Muscle of leg (tissue), 11 donors: ENCODE results near the gene DAP3. TPM values are rescaled to one million over a fixed set of nuclear protein-coding genes. Genes with fewer than 3 reads are reported as not detected.
A peak's percentile ranks its signal among the peaks of the same experiment; 100 is the strongest.
"Not testable (repeated sequence)": the region's sequence is repeated elsewhere in the genome, so short reads cannot be mapped to it uniquely, and the experiment has no call there.

ENCODE experiments used
- DNase-seq: peaks from one replicate; pipeline ENCODE4 v3.0.0; 2013
- H3K27ac ChIP-seq: one replicate; pipeline ENCODE4 v1.5.1; 2013; ENCODE audit warnings: mild to moderate bottlenecking, low read length, control low read depth
- H3K27me3 ChIP-seq: one replicate; pipeline ENCODE4 v1.6.1; 2013; ENCODE audit warnings: low read length; ENCODE audit not compliant: control insufficient read depth, insufficient read depth
- H3K36me3 ChIP-seq: one replicate; pipeline ENCODE4 v1.6.1; 2013; ENCODE audit warnings: low read length; ENCODE audit not compliant: control insufficient read depth, insufficient read depth
- H3K4me1 ChIP-seq: one replicate; pipeline ENCODE4 v1.6.1; 2013; ENCODE audit warnings: low read length; ENCODE audit not compliant: control insufficient read depth, insufficient read depth
- H3K4me3 ChIP-seq: one replicate; pipeline ENCODE4 v1.5.1; 2013; ENCODE audit warnings: low read length, control low read depth
- H3K9me3 ChIP-seq: replicated peaks from 2 replicates; pipeline ENCODE4 v1.6.1; 2013; ENCODE audit warnings: low read depth, low read length; ENCODE audit not compliant: control insufficient read depth
- WGBS: methylation state at CpG from one replicate; pipeline ENCODE4 v1.1.5; 2013; ENCODE audit warnings: missing lambda C conversion rate; ENCODE audit not compliant: insufficient coverage; 5-methylcytosine and 5-hydroxymethylcytosine counted together
- polyA plus RNA-seq, 8 donors: library from polyadenylated mRNA; unstranded; fragments of 120-200 nt; gene quantifications; one replicate each; pipeline versions ENCODE4 v1.2.1 to v1.2.3, GENCODE V29; 2013; ENCODE audit warnings: inconsistent platforms in 1 of 8, low replicate concordance in 1 of 8; ENCODE audit not compliant: insufficient read length in 8 of 8, insufficient read depth in 1 of 8
- total RNA-seq: library from RNA; stranded (reverse); fragments of 120-200 nt; gene quantifications from one replicate; pipeline ENCODE4 v1.2.4, GENCODE V29; 2013

The DAP3 gene
- total and polyA plus RNA-seq, 9 donors, result 62.9 to 142 (median 123) TPM

DNA sequence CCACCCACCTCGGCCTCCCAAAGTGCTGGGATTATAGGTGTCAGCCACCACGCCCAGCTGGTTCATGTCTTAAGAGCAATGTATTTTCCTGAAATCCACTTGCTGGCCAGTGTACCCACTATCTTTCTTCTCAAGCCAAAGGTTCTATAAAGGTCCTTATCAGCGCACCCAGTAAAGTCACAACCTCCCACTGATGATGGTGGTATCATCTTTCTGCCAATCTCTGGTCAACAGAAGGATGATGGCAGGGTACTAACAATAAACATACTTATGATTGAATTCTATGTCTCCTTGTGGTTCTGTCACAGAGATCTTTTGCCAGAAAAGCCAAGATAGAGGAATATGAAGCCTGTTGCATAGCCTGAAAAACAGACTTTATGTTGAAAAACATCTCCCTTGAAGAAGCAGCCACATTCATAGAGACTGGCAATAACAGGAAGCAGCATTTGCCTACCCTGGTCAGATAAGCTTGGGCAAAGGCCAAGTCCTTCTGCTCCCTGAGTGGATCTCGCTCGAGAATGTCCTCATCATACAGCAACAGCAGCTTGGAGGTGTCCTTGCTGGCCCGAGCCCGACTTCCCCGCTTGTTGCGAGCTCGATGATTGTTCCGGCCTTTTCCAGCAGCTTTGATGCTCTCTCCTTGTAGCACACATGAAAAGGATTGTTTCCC is 73.0 kb downstream of the DAP3 start:
- no peak for DNase-seq
- H3K27ac ChIP-seq, result no peak overlapping the region
- H3K27me3 ChIP-seq, result no peaks in the 10 kb centered on the region
- H3K9me3 ChIP-seq, result no peaks in the 10 kb centered on the region
- H3K4me3 ChIP-seq, result no peak overlapping the region
- H3K36me3 ChIP-seq, result peaks cover 77% of the 10 kb centered on the region
- 92% methylated on average over 10 of the region's 11 CpGs for WGBS
- no peaks in the 10 kb centered on the region for H3K4me1 ChIP-seq

DNA sequence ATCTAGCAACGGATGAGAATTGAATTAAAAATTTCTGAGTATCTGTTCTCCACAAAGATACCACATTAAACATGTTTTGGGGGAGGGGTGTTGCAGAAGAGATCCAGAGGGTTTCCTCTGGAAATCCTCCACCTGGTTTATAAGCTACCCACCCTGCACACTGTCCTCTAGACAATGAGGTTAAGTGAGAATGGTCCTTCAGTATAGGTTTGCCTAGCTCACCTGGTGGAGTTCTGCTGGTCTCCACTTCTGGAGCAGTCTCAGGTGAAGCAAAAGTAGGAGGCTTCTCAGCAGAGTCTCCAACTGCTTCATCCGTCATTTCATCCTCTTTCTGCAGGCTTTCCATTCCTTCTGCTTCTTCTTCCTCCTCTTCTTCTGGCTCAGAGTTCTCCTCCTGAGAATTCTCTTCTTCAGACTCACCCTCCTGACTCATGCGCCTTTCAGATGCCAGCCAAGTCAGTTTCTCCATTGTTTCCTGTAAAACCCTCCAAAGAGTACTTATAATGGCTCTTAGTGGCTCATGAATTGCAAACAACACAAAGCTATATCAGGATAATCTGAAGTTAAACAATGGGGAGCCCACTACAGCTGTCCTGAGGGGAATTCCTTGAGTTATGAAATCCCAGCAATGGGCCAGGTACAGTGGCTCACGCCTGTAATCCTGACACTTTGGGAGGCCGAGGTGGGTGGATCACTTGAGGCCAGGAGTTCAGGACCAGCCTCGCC is 74.4 kb downstream of the DAP3 start:
- H3K9me3 ChIP-seq, H3K27ac ChIP-seq, H3K4me3 ChIP-seq, H3K4me1 ChIP-seq, H3K27me3 ChIP-seq: not testable (repeated sequence)
- H3K36me3 ChIP-seq, result peaks cover 79% of the 10 kb centered on the region
- 96% methylated on average over 4 of the region's 6 CpGs for WGBS
- peak; percentile 54 for DNase-seq

DNA sequence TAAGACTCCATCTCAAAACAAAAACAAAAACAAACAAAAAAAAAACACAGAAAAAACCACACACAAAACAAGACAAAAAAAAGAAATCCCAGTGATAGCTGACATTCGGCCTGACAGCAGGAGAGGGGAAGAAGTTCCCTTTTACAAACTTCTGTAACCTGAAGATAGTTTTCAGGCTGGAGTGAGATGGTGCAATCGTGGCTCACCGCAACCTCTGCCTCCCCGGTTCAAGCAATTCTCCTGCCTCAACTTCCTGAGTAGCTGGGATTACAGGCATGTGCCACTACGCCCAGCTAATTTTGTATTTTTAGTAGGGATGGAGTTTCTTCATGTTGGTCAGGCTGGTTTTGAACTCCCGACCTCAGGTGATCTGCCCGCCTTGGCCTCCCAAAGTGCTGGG is 75.1 kb downstream of the DAP3 start:
- 100% methylated on average over 2 of the region's 7 CpGs for WGBS
- H3K9me3 ChIP-seq, H3K27ac ChIP-seq: not testable (repeated sequence)

DNA sequence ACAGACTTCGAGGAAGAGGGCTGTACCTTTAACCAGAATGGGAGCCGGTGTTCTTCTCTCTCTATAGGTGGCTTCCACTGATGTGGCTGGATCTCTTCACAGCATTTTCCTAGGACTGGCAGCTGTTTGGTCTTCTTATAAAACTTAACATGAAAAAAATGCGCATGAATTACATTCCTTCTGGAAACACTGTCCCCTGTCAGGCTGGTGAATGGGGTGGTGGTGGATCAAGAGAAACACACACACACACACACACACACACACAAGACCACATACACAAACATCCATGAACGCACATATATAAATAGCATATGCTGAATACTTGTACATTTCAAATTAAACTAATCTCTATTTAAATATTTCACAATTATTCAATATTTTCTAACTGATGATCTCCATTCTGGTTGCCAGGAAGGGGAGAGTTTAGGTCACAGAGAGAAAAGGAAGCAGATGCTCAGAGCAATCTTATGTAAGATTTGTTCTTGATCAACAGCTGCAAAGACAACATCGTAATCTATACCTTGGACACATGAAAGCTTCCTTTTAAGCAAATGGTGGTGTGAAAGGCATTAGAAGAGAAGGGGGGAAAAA is 78.6 kb downstream of the DAP3 start:
- not testable (repeated sequence) for DNase-seq, H3K4me3 ChIP-seq, H3K27ac ChIP-seq, H3K4me1 ChIP-seq, H3K9me3 ChIP-seq, H3K27me3 ChIP-seq
- H3K36me3 ChIP-seq, result peaks cover 76% of the 10 kb centered on the region
- WGBS, result no CpG with 5 or more reads among the region's 5 CpGs

More for the DNA sequence above, 75.1 kb downstream of the DAP3 start:
- not testable (repeated sequence) for H3K4me3 ChIP-seq, DNase-seq, H3K4me1 ChIP-seq, H3K27me3 ChIP-seq
- peaks cover 77% of the 10 kb centered on the region for H3K36me3 ChIP-seq

DNA sequence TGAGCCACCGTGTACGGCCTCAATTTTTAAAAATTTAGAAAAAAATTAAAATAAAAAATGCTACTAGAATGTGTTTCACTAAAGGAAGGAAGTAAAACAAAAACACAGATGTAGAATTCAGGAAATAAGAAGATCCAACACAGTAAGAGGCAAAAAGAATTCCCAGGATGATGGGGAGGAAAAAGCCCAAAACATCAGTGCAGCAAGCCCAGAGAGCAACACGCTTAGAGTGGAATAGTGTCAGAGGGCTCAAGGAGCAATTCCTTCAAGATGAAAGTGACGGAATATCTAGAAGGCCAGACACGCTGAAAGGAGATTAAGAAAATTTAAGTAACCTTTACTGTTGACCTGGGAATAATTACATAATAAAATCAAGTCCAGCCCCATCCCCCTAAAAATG is 80.4 kb downstream of the DAP3 start:
- H3K27me3 ChIP-seq, result no peaks in the 10 kb centered on the region
- H3K9me3 ChIP-seq, result no peaks in the 10 kb centered on the region
- no peak overlapping the region for H3K4me3 ChIP-seq
- DNase-seq, result peak; percentile 54
- H3K4me1 ChIP-seq, result no peaks in the 10 kb centered on the region
- 67% methylated on average over 1 of the region's 5 CpGs for WGBS
- peaks cover 70% of the 10 kb centered on the region for H3K36me3 ChIP-seq
- H3K27ac ChIP-seq, result no peak overlapping the region

DNA sequence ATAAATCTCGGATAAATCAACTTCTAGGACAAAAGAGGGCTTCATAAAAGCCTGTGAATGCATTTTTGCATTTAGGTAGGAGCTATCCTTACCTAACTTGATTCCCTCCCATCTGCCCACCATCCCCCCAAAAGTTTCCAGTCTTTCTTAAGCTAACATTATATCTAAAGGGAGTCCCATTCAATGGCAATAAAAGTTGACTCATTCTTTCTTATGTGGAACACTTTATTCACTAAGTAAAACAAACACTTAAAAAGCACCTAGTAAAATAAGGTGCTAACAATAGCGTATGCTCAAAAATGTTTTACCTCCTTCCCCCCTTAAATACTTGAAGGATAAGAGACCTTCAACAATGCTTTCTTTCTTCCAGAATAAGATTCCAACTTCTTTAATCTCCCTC is 84.3 kb downstream of the DAP3 start:
- H3K4me3 ChIP-seq, result no peak overlapping the region
- no peak overlapping the region for H3K27ac ChIP-seq
- H3K36me3 ChIP-seq, result peaks cover 66% of the 10 kb centered on the region
- no peak for DNase-seq
- WGBS, result no CpG with 5 or more reads among the region's 2 CpGs
- H3K27me3 ChIP-seq, result no peaks in the 10 kb centered on the region
- no peaks in the 10 kb centered on the region for H3K9me3 ChIP-seq
- no peaks in the 10 kb centered on the region for H3K4me1 ChIP-seq

DNA sequence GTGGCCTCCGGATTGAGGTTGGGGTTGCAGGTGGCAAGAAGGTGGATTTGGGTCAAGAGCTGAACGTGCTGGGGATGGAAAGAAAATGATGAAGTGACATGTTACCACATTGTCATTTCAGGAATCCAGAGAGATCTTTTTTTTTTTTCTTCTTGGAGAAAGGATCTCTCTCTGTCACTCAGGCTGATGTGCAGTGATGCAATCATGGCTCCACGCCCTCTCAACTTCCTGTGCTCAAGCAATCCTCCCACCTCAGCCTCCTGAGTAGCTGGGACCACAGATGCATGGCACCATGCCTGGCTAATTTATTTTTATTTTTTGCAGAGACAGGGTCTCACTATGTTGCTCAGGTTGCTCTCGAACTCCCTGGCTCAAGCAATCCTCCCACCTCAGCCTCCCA is 87.5 kb downstream of the DAP3 start:
- Histone ChIP-seq H3K4me1 (no peaks in the 10 kb centered on the region), H3K27ac (peak overlapping the region; percentile 35), H3K9me3 (no peaks in the 10 kb centered on the region), H3K36me3 (peaks cover 41% of the 10 kb centered on the region), H3K27me3 (no peaks in the 10 kb centered on the region), H3K4me3 (no peak overlapping the region)
- peak; percentile 68 for DNase-seq
- 59% methylated on average over 2 of the region's 4 CpGs for WGBS

DNA sequence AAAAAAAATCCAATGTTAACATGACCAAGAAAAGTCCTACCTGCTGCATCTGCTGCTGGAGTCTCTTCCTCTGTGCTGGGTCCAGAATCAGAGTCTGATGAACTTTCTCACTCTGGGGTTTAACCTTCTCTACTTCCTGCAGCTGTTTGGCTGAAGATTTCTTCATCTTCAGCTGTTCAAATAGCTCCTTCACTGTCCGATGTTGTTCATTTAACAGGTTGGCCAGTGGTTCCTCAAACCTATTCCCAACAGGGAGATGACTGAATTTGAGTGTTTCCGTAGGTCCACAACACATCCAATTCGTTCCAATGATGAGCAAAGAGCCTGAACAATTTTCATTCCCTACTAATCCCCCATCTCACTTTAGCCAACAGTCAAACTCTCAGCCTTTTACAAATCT is 88.7 kb downstream of the DAP3 start:
- H3K4me3 ChIP-seq, result no peak overlapping the region
- DNase-seq, result peak; percentile 96
- H3K4me1 ChIP-seq, result no peaks in the 10 kb centered on the region
- no peaks in the 10 kb centered on the region for H3K27me3 ChIP-seq
- WGBS, result 37% methylated on average over 3 of the region's 3 CpGs
- no peaks in the 10 kb centered on the region for H3K9me3 ChIP-seq
- H3K36me3 ChIP-seq, result peaks cover 34% of the 10 kb centered on the region
- H3K27ac ChIP-seq, result peak overlapping the region; percentile 17
